K562 (cell line): ENCODE data around the gene GNAI2. TPM values are rescaled to one million over a fixed set of nuclear protein-coding genes. Genes with fewer than 3 reads are reported as not detected.

Source experiments
- ATAC-seq: fragments of 200-7000 bp; cut with Tn5 transposase; 3 replicates; pipeline ENCODE4 v1.9.1; 2020; ENCODE audit warnings: moderate library complexity
- BruUV-seq: library from RNA; stranded (reverse); fragments of 400-500 nt; replicated peaks from 2 replicates; lab custom pipeline; 2021; lab: Mats Ljungman, UMichigan
- CTCF ChIA-PET: fragments of 300-600 bp; formaldehyde crosslinking; extraction: SDS; loops from one replicate; lab custom pipeline; 2021; ENCODE audit warnings: low intra/inter-chr PET ratio; lab: Yijun Ruan, JAX
- POLR2A ChIA-PET: fragments of 300-600, 350-650 bp; sonication (Branson Sonifier 250); formaldehyde crosslinking; extraction: SDS; loops from one replicate; lab custom pipeline; 2021; ENCODE audit warnings: antibody characterized with exemption, inconsistent platforms; lab: Yijun Ruan, JAX
- DNase-seq, 4 experiments: peaks; one replicate each; pipeline versions ENCODE4 v3.0.0 to v3.0.0-alpha.2; 2011 to 2018; ENCODE audit warnings: low spot score in 3 of 4, mixed read lengths in 3 of 4; ENCODE audit errors: extremely low read depth in 1 of 4
- FAIRE-seq: peaks from 2 replicates; lab custom pipeline; 2011; peaks lifted over from hg19 to GRCh38; lab: Jason Lieb, UNC
- H2AFZ ChIP-seq: 2 replicates; pipeline ENCODE4 v1.6.0; 2011; ENCODE audit warnings: low read depth, low read length, control low read depth, inconsistent platforms
- H3K27ac ChIP-seq: fragments of 200-600 bp; 3 replicates; pipeline ENCODE4 v1.8.0; 2011; ENCODE audit warnings: low read depth, mild to moderate bottlenecking, control low read depth, inconsistent platforms, low read length, moderate library complexity, mixed read lengths; ENCODE audit errors: extremely low read depth
- H3K27me3 ChIP-seq, 2 experiments: fragments of 300-600 bp in 1 of 2; 2 replicates in 1 of 2; 3 replicates in 1 of 2; pipeline versions ENCODE4 v1.6.0 to v1.8.0; 2011; ENCODE audit warnings: inconsistent platforms in 2 of 2, low read length in 2 of 2, mild to moderate bottlenecking in 1 of 2, mixed read lengths in 1 of 2, moderate library complexity in 1 of 2; ENCODE audit not compliant: control insufficient read depth in 2 of 2, insufficient read depth in 2 of 2
- H3K36me3 ChIP-seq: fragments of 300-600 bp; 3 replicates; pipeline ENCODE4 v1.8.0; 2011; ENCODE audit warnings: mild to moderate bottlenecking, low read length, inconsistent platforms; ENCODE audit not compliant: control insufficient read depth, insufficient read depth
- H3K4me1 ChIP-seq, 2 experiments: fragments of 200-600 bp in 1 of 2; replicated peaks in 1 of 2; 2 replicates in 1 of 2; 3 replicates in 1 of 2; pipeline versions ENCODE4 v1.5.1 to v1.8.0; 2011; ENCODE audit warnings: inconsistent platforms in 2 of 2, low read length in 2 of 2, mild to moderate bottlenecking in 1 of 2, mixed read lengths in 1 of 2, moderate library complexity in 1 of 2; ENCODE audit not compliant: control insufficient read depth in 2 of 2, insufficient read depth in 2 of 2
- H3K4me2 ChIP-seq: 2 replicates; pipeline ENCODE4 v1.6.1; 2011; ENCODE audit warnings: low read length, control low read depth, inconsistent platforms, mixed read lengths; ENCODE audit not compliant: insufficient read depth
- H3K4me3 ChIP-seq: fragments of 200-600 bp; sonication (generic), shearing (Covaris generic); 2 replicates; pipeline ENCODE4 v1.5.1; 2016; ENCODE audit warnings: control low read depth, inconsistent platforms
- H3K79me2 ChIP-seq: fragments of 200-600 bp; 3 replicates; pipeline ENCODE4 v1.8.0; 2011; ENCODE audit warnings: low read length, inconsistent platforms; ENCODE audit not compliant: control insufficient read depth, insufficient read depth
- H3K9ac ChIP-seq, 2 experiments: 2 replicates each; pipeline versions ENCODE4 v1.6.0 to v1.6.1; 2011; ENCODE audit warnings: low read depth in 2 of 2, low read length in 2 of 2, control low read depth in 1 of 2, inconsistent platforms in 1 of 2, mild to moderate bottlenecking in 1 of 2, mixed read lengths in 1 of 2; ENCODE audit not compliant: insufficient read depth in 1 of 2
- H3K9me1 ChIP-seq: one replicate; pipeline ENCODE4 v1.6.0; 2011; ENCODE audit warnings: inconsistent platforms, mild to moderate bottlenecking, low read length, moderate library complexity; ENCODE audit not compliant: control insufficient read depth, insufficient read depth
- H3K9me3 ChIP-seq: replicated peaks from 2 replicates; pipeline ENCODE4 v1.5.1; 2011; ENCODE audit warnings: low read depth, low read length, inconsistent platforms; ENCODE audit not compliant: control insufficient read depth, insufficient read depth
- H4K20me1 ChIP-seq: replicated peaks from 2 replicates; pipeline ENCODE4 v1.6.1; 2011; ENCODE audit warnings: low read length, inconsistent platforms, mixed read lengths; ENCODE audit not compliant: control insufficient read depth, insufficient read depth
- ARNT ChIP-seq, 2 experiments: fragments of 450-650 bp; IDR thresholded peaks; 2 replicates each; pipeline ENCODE4 v1.6.1; 2016; ENCODE audit warnings: mild to moderate bottlenecking in 1 of 2
- CBX8 ChIP-seq: fragments of 200-600 bp; sonication (generic); IDR thresholded peaks from 2 replicates; pipeline ENCODE4 v1.6.1; 2012; ENCODE audit warnings: borderline replicate concordance, mixed run types, low read depth, mild to moderate bottlenecking, moderate library complexity, mixed read lengths, low read length, control low read depth, inconsistent platforms; ENCODE audit not compliant: poor library complexity, severe bottlenecking; ENCODE audit errors: extremely low read depth
- HLTF ChIP-seq: fragments of 450-650 bp; IDR thresholded peaks from 2 replicates; pipeline ENCODE4 v1.6.1; 2016
- HMG20B ChIP-seq: fragments of 250-450 bp; sonication (Bioruptor Pico); IDR thresholded peaks from 2 replicates; pipeline ENCODE4 v1.5.0; 2021; ENCODE audit warnings: mild to moderate bottlenecking
- MEF2A ChIP-seq: IDR thresholded peaks from 2 replicates; pipeline ENCODE4 v1.6.1; 2011; ENCODE audit warnings: low read depth, mild to moderate bottlenecking, low read length, moderate library complexity; ENCODE audit not compliant: control insufficient read depth
- ZNF586 ChIP-seq: fragments of 450-650 bp; formaldehyde crosslinking; conservative IDR thresholded peaks from 2 replicates; pipeline ENCODE4 v1.4.0; 2020; ENCODE audit warnings: mild to moderate bottlenecking, moderate library complexity
- WGBS: fragments of 100-300 bp; shearing (Covaris generic); methylation state at CpG from one replicate; pipeline ENCODE4 v1.1.6; 2016; ENCODE audit warnings: low coverage, mixed read lengths; ENCODE audit not compliant: insufficient coverage; ENCODE audit errors: missing lambda C conversion rate; 5-methylcytosine and 5-hydroxymethylcytosine counted together
- in situ Hi-C: fragments of 300-500 bp; cut with MboI; formaldehyde crosslinking; loops from 4 replicates; pipeline ENCODE4 v1.15.0; 2018; ENCODE audit warnings: inconsistent platforms, mixed read lengths
- intact Hi-C: fragments of 100-400 bp; cut with micrococcal nuclease; formaldehyde crosslinking; loops from 2 replicates; pipeline ENCODE4 v1.14.2; 2022
- polyA plus RNA-seq, 8 experiments: library from polyadenylated mRNA; depleted of rRNA in 4 of 8; stranded (reverse) in 5 of 8; unstranded in 3 of 8; fragments of >200 nt; fragmentation: Nextera tagmentation in 2 of 8; fragmentation: Illumina TruSeq in 1 of 8; extraction: Ambion mirVana in 2 of 8; extraction: Trizol in 1 of 8; gene quantifications; 2 replicates each; pipeline versions ENCODE4 v1.2.1 to v1.2.3, GENCODE V29; 2011 to 2014; ENCODE audit warnings: inconsistent platforms in 1 of 8, missing spikeins in 1 of 8
- total RNA-seq, 7 experiments: library from RNA; depleted of rRNA in 6 of 7; stranded (reverse); fragments of >200 nt in 6 of 7; fragmentation: Illumina TruSeq in 2 of 7; extraction: Trizol in 2 of 7; gene quantifications; 2 replicates each; pipeline versions ENCODE4 v1.2.1 to v1.2.3, GENCODE V29; 2011 to 2021; ENCODE audit warnings: low replicate concordance in 1 of 7
- TF ChIP-seq, protein P1 (sequence below): fragments of 250-450 bp; sonication (Bioruptor Pico); IDR thresholded peaks from 2 replicates; pipeline ENCODE4 v1.4.0; 2020; ENCODE audit warnings: mild to moderate bottlenecking, moderate library complexity
- TF ChIP-seq, protein P2 (sequence below): sonication (generic); formaldehyde crosslinking; IDR thresholded peaks from 2 replicates; pipeline ENCODE4 v1.5.0; 2020; ENCODE audit warnings: missing genetic modification reagents

The GNAI2 gene
- total and polyA plus RNA-seq, 9 of the 15 experiments (the other 6 are each of a cell fraction or from before 2014, with no cell fraction given): 1.1 to 72.2 (median 42.7) TPM

DNA sequence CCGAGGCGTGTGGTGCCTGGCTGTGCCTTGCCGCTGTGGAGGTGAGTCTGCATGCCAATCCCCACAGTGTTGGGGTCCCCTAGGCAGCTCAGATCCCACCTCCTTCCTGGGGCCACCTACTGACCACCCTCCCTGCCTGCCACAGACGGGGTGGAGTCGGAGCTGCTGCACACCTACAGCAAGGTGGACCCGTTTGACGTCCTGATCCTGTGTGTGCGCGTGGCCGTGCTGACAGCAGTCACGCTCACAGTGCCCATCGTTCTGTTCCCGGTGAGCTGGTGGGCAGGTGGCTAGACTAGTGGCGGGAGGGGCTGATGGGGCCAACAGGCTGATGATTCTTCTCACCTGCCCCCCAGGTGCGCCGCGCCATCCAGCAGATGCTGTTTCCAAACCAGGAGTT lies 17.6 kb upstream of the GNAI2 start:
- no peaks in the 10 kb centered on the region for H3K79me2 ChIP-seq

More for the DNA sequence above, 17.6 kb upstream of the GNAI2 start:
- no TSS peak for BruUV-seq
- ChIA-PET POLR2A (interaction anchor here (1.1 kb wide), 1 partner anchor 15 kb away, joined by 4 read pairs; no protein-coding TSS in a partner anchor), CTCF (no interaction called here)
- H3K4me2 ChIP-seq: no peak overlapping the region
- peaks cover 0 to 5% of the 10 kb centered on the region in 2 experiments; a peak in 2 of 5 replicates for H3K4me1 ChIP-seq
- no peak overlapping the region for H3K27ac ChIP-seq
- no peak for DNase-seq
- H2AFZ ChIP-seq: no peak overlapping the region
- H3K9me3 ChIP-seq: no peaks in the 10 kb centered on the region
- no peak overlapping the region for H3K4me3 ChIP-seq
- intact Hi-C loops (no loop called here), in situ Hi-C loops (no loop called here)
- H4K20me1 ChIP-seq: no peaks in the 10 kb centered on the region
- H3K27me3 ChIP-seq: peaks cover 3 to 37% of the 10 kb centered on the region in 2 experiments; a peak in 3 of 5 replicates
- TF ChIP-seq HMG20B (CRISPR knock-in tag): no peak
- TF ChIP-seq, protein P1, sequence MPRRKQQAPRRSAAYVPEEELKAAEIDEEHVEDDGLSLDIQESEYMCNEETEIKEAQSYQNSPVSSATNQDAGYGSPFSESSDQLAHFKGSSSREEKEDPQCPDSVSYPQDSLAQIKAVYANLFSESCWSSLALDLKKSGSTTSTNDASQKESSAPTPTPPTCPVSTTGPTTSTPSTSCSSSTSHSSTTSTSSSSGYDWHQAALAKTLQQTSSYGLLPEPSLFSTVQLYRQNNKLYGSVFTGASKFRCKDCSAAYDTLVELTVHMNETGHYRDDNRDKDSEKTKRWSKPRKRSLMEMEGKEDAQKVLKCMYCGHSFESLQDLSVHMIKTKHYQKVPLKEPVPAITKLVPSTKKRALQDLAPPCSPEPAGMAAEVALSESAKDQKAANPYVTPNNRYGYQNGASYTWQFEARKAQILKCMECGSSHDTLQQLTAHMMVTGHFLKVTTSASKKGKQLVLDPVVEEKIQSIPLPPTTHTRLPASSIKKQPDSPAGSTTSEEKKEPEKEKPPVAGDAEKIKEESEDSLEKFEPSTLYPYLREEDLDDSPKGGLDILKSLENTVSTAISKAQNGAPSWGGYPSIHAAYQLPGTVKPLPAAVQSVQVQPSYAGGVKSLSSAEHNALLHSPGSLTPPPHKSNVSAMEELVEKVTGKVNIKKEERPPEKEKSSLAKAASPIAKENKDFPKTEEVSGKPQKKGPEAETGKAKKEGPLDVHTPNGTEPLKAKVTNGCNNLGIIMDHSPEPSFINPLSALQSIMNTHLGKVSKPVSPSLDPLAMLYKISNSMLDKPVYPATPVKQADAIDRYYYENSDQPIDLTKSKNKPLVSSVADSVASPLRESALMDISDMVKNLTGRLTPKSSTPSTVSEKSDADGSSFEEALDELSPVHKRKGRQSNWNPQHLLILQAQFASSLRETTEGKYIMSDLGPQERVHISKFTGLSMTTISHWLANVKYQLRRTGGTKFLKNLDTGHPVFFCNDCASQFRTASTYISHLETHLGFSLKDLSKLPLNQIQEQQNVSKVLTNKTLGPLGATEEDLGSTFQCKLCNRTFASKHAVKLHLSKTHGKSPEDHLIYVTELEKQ (CRISPR knock-in tag): no peak
- TF ChIP-seq MEF2A: no peak
- TF ChIP-seq CBX8: no peak
- TF ChIP-seq ARNT (IDR thresholded peaks at IDR 0.05): no peak
- no peak for TF ChIP-seq HLTF
- no peak for TF ChIP-seq ZNF586 (CRISPR knock-in tag)
- TF ChIP-seq, protein P2, sequence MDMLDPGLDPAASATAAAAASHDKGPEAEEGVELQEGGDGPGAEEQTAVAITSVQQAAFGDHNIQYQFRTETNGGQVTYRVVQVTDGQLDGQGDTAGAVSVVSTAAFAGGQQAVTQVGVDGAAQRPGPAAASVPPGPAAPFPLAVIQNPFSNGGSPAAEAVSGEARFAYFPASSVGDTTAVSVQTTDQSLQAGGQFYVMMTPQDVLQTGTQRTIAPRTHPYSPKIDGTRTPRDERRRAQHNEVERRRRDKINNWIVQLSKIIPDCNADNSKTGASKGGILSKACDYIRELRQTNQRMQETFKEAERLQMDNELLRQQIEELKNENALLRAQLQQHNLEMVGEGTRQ (CRISPR knock-in tag): no peak
- no peaks in the 10 kb centered on the region for H3K9me1 ChIP-seq
- WGBS: 18% methylated on average over 17 of the region's 17 CpGs
- ATAC-seq: no peak
- no peak for FAIRE-seq
- 0 out of 4 replicates have a peak overlapping the region, but pooled peaks of 1 of the 2 experiments have one; percentile 26 for H3K9ac ChIP-seq
- H3K36me3 ChIP-seq: no peaks in the 10 kb centered on the region
